ENCODE measurements around the gene TSHZ2. TPM values are rescaled to one million over a fixed set of nuclear protein-coding genes. Genes with fewer than 3 reads are reported as not detected.

The TSHZ2 gene
- total RNA-seq, 1 donor from 2014 or later, result 12.6 TPM

DNA sequence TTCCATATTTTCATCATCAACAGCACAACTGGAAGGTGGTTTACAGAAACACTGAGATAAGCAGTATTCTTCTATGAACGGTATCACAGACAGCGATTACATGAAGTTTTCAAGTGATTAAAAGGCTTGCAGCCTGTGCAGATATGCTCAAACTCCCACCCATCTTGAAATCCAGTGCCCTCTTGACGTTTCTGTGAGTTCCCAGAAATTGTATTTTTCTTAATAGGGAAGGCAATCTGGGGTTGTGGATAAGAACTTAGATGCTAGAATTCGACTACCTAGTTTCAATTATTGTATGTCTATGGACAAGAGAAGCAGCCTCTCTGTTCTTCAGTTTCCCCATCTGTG lies 331.2 kb downstream of the TSHZ2 start:
- Histone ChIP-seq H3K4me3 (no peak overlapping the region), H3K36me3 (no peaks in the 10 kb centered on the region), H3K27ac (no peak overlapping the region), H3K27me3 (ENCODE audit: low read depth) (no peaks in the 10 kb centered on the region), H3K9me3 (no peaks in the 10 kb centered on the region), H3K4me1 (no peaks in the 10 kb centered on the region)
- DNase-seq (no peak), ATAC-seq (no peak)
- TF ChIP-seq, protein P1, sequence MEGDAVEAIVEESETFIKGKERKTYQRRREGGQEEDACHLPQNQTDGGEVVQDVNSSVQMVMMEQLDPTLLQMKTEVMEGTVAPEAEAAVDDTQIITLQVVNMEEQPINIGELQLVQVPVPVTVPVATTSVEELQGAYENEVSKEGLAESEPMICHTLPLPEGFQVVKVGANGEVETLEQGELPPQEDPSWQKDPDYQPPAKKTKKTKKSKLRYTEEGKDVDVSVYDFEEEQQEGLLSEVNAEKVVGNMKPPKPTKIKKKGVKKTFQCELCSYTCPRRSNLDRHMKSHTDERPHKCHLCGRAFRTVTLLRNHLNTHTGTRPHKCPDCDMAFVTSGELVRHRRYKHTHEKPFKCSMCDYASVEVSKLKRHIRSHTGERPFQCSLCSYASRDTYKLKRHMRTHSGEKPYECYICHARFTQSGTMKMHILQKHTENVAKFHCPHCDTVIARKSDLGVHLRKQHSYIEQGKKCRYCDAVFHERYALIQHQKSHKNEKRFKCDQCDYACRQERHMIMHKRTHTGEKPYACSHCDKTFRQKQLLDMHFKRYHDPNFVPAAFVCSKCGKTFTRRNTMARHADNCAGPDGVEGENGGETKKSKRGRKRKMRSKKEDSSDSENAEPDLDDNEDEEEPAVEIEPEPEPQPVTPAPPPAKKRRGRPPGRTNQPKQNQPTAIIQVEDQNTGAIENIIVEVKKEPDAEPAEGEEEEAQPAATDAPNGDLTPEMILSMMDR (IDR thresholded peaks at IDR 0.05), result no peak
- intact Hi-C loops (cut with DNase I), result no loop called here

- ATAC-seq (no peak), DNase-seq (no peak)
- intact Hi-C loops (cut with DNase I), result no loop called here
Measured at GRCh38 chr20:53304146-53304545, 332.0 kb downstream of the TSHZ2 start.

GRCh38 chr20:53306192-53306805 lies 334.1 kb downstream of the TSHZ2 start:
- intact Hi-C loops (cut with DNase I), result no loop called here
- ATAC-seq, result no peak

More at GRCh38 chr20:53304146-53304545, 332.0 kb downstream of the TSHZ2 start:
- Histone ChIP-seq H3K27ac (no peak overlapping the region), H3K9me3 (no peaks in the 10 kb centered on the region), H3K36me3 (no peaks in the 10 kb centered on the region), H3K27me3 (ENCODE audit: low read depth) (no peaks in the 10 kb centered on the region), H3K4me1 (no peaks in the 10 kb centered on the region), H3K4me3 (no peak overlapping the region)
- TF ChIP-seq, protein P1 (IDR thresholded peaks at IDR 0.05), result no peak

GRCh38 chr20:53307964-53308597 lies 335.9 kb downstream of the TSHZ2 start:
- Histone ChIP-seq H3K4me1 (no peaks in the 10 kb centered on the region), H3K9me3 (no peaks in the 10 kb centered on the region), H3K27me3 (ENCODE audit: low read depth) (no peaks in the 10 kb centered on the region), H3K36me3 (no peaks in the 10 kb centered on the region), H3K27ac (no peak overlapping the region), H3K4me3 (no peak overlapping the region)
- DNase-seq (no peak), ATAC-seq (no peak)
- TF ChIP-seq, protein P1 (IDR thresholded peaks at IDR 0.05), result no peak
- intact Hi-C loops (cut with DNase I), result no loop called here

More at GRCh38 chr20:53306192-53306805, 334.1 kb downstream of the TSHZ2 start:
- H3K4me1 ChIP-seq, result no peaks in the 10 kb centered on the region
- H3K9me3 ChIP-seq, result no peaks in the 10 kb centered on the region
- H3K4me3 ChIP-seq, result no peak overlapping the region
- no peak overlapping the region for H3K27ac ChIP-seq
- DNase-seq, result no peak
- no peaks in the 10 kb centered on the region for H3K36me3 ChIP-seq
- TF ChIP-seq, protein P1 (IDR thresholded peaks at IDR 0.05), result no peak
- H3K27me3 ChIP-seq (ENCODE audit: low read depth), result no peaks in the 10 kb centered on the region

- H3K4me3 ChIP-seq, result no peak overlapping the region
- H3K27ac ChIP-seq, result no peak overlapping the region
- no peaks in the 10 kb centered on the region for H3K27me3 ChIP-seq (ENCODE audit: low read depth)
- TF ChIP-seq, protein P1 (IDR thresholded peaks at IDR 0.05), result no peak
- H3K4me1 ChIP-seq, result no peaks in the 10 kb centered on the region
- no peaks in the 10 kb centered on the region for H3K9me3 ChIP-seq
- no peak for DNase-seq
- intact Hi-C loops (cut with DNase I), result no loop called here
- no peak for ATAC-seq
- no peaks in the 10 kb centered on the region for H3K36me3 ChIP-seq
Measured at GRCh38 chr20:53309515-53309914, 337.4 kb downstream of the TSHZ2 start.
